Lower lobe of right lung (tissue), 2 donors: ENCODE measurements around the gene ZNF302. TPM values are rescaled to one million over a fixed set of nuclear protein-coding genes. Genes with fewer than 3 reads are reported as not detected.
"Not testable (repeated sequence)": the region's sequence is repeated elsewhere in the genome, so short reads cannot be mapped to it uniquely, and the experiment has no call there.

Experiments used
- ATAC-seq, 2 donors: fragments of 200-7000 bp; cut with Tn5 transposase; one replicate each; pipeline ENCODE4 v1.9.1; 2020 to 2022; ENCODE audit warnings: mild to moderate bottlenecking in 2 of 2, moderate library complexity in 2 of 2
- DNase-seq: peaks from one replicate; pipeline ENCODE4 v3.0.0-alpha.2; 2020
- H3K27ac ChIP-seq: fragments of 200-600 bp; one replicate; pipeline ENCODE4 v1.8.0; 2022
- H3K27me3 ChIP-seq: fragments of 200-600 bp; one replicate; pipeline ENCODE4 v1.8.0; 2022; ENCODE audit warnings: low read depth
- H3K36me3 ChIP-seq: fragments of 200-600 bp; one replicate; pipeline ENCODE4 v1.8.0; 2022; ENCODE audit warnings: mild to moderate bottlenecking
- H3K4me1 ChIP-seq: fragments of 200-600 bp; one replicate; pipeline ENCODE4 v1.8.0; 2022
- H3K4me3 ChIP-seq: fragments of 200-600 bp; one replicate; pipeline ENCODE4 v1.8.0; 2022; ENCODE audit warnings: mild to moderate bottlenecking
- H3K9me3 ChIP-seq: fragments of 200-600 bp; one replicate; pipeline ENCODE4 v1.8.0; 2022
- CTCF ChIP-seq: fragments of 200-600 bp; IDR thresholded peaks from one replicate; pipeline ENCODE4 v1.8.0; 2022; ENCODE audit warnings: antibody characterized with exemption, mild to moderate bottlenecking
- intact Hi-C: fragments of 100-400 bp; cut with DNase I; formaldehyde crosslinking; loops from one replicate; pipeline ENCODE4 v1.11.0; 2022
- total RNA-seq: library from RNA; stranded (reverse); fragmentation: NEBNext Ultra II Directional; extraction: Animal tissue kit (Norgen Biotek cat#: 25700); gene quantifications from one replicate; pipeline ENCODE4 v1.2.1, GENCODE V29; 2021
- donor health status: DM: no; HTN: yes; CAD: no; lungs with severe emphysema.

Gene ZNF302
- total RNA-seq, 1 donor from 2014 or later, result 27.2 TPM

- ATAC-seq (peak; percentile 74 to 84), DNase-seq (no peak)
- Histone ChIP-seq H3K4me3 (no peak overlapping the region), H3K36me3 (no peaks in the 10 kb centered on the region), H3K4me1 (no peaks in the 10 kb centered on the region), H3K9me3 (no peaks in the 10 kb centered on the region), H3K27me3 (no peaks in the 10 kb centered on the region), H3K27ac (no peak overlapping the region)
- TF ChIP-seq CTCF, result no peak
- intact Hi-C loops, result no loop called here
These were observed 16.1 kb upstream of the ZNF302 start for GRCh38 chr19:34661357-34661756.

GRCh38 chr19:34662919-34663318 lies 14.6 kb upstream of the ZNF302 start:
- intact Hi-C loops, result no loop called here
- Histone ChIP-seq H3K27me3 (no peaks in the 10 kb centered on the region), H3K9me3 (no peaks in the 10 kb centered on the region), H3K4me1 (peaks cover 3% of the 10 kb centered on the region), H3K4me3 (no peak overlapping the region), H3K27ac (no peak overlapping the region), H3K36me3 (no peaks in the 10 kb centered on the region)
- DNase-seq (no peak), ATAC-seq (peak; percentile 49 to 57)
- peak; percentile 57 for TF ChIP-seq CTCF

GRCh38 chr19:34664168-34664567 lies 13.3 kb upstream of the ZNF302 start:
- no peak for ATAC-seq
- no peak for TF ChIP-seq CTCF

GRCh38 chr19:34664870-34665269 lies 12.6 kb upstream of the ZNF302 start:
- H3K27me3 ChIP-seq, result no peaks in the 10 kb centered on the region
- peaks cover 3% of the 10 kb centered on the region for H3K4me1 ChIP-seq
- H3K27ac ChIP-seq, result no peak overlapping the region
- intact Hi-C loops, result no loop called here
- DNase-seq, result no peak
- H3K36me3 ChIP-seq, result no peaks in the 10 kb centered on the region
- no peak for ATAC-seq
- H3K4me3 ChIP-seq, result no peak overlapping the region
- no peaks in the 10 kb centered on the region for H3K9me3 ChIP-seq
- no peak for TF ChIP-seq CTCF

More at GRCh38 chr19:34664168-34664567, 13.3 kb upstream of the ZNF302 start:
- H3K4me1 ChIP-seq, result peaks cover 3% of the 10 kb centered on the region
- H3K27ac ChIP-seq, result no peak overlapping the region
- DNase-seq, result no peak
- H3K27me3 ChIP-seq, result no peaks in the 10 kb centered on the region
- intact Hi-C loops, result no loop called here
- no peak overlapping the region for H3K4me3 ChIP-seq
- no peaks in the 10 kb centered on the region for H3K36me3 ChIP-seq
- H3K9me3 ChIP-seq, result no peaks in the 10 kb centered on the region

GRCh38 chr19:34665275-34665674 lies 12.2 kb upstream of the ZNF302 start:
- H3K27me3 ChIP-seq, DNase-seq, H3K4me1 ChIP-seq, H3K4me3 ChIP-seq, H3K9me3 ChIP-seq, intact Hi-C loops, ATAC-seq, H3K36me3 ChIP-seq, H3K27ac ChIP-seq: not testable (repeated sequence)

GRCh38 chr19:34666200-34666957 lies 11.1 kb upstream of the ZNF302 start:
- no peak overlapping the region for H3K4me3 ChIP-seq
- intact Hi-C loops, result no loop called here
- no peak for TF ChIP-seq CTCF

More at GRCh38 chr19:34666200-34666957, 11.1 kb upstream of the ZNF302 start:
- Histone ChIP-seq H3K36me3 (no peaks in the 10 kb centered on the region), H3K9me3 (no peaks in the 10 kb centered on the region), H3K4me1 (peaks cover 3% of the 10 kb centered on the region), H3K27me3 (no peaks in the 10 kb centered on the region), H3K27ac (peak overlapping the region; percentile 79)
- no peak for DNase-seq
- no peak for ATAC-seq
